SK-N-SH (cell line): ENCODE data around the gene PTTG1IP.

Experiments
- CTCF ChIP-seq: fragments of 200-600 bp; sonication (generic); IDR thresholded peaks from 2 replicates; pipeline ENCODE4 v1.6.1; 2017; ENCODE audit warnings: antibody characterized with exemption, mild to moderate bottlenecking, moderate library complexity
- ELF1 ChIP-seq: IDR thresholded peaks from 2 replicates; pipeline ENCODE4 v1.4.0; 2012
- EP300 ChIP-seq, 2 experiments: IDR thresholded peaks; 2 replicates each; pipeline versions ENCODE4 v1.4.0 to v1.6.1; 2012; ENCODE audit warnings: borderline replicate concordance in 1 of 2, low read depth in 1 of 2, low read length in 1 of 2
- MEF2A ChIP-seq: IDR thresholded peaks from 2 replicates; pipeline ENCODE4 v1.4.0; 2012; ENCODE audit warnings: low read depth, borderline replicate concordance
- POLR2AphosphoS5 ChIP-seq: IDR thresholded peaks from 2 replicates; pipeline ENCODE4 v1.6.1; 2012; ENCODE audit warnings: low read depth, low read length
- RAD21 ChIP-seq: IDR thresholded peaks from 2 replicates; pipeline ENCODE4 v1.6.1; 2012; ENCODE audit warnings: mild to moderate bottlenecking, low read length
- SMC3 ChIP-seq: IDR thresholded peaks from 2 replicates; pipeline ENCODE4 v1.6.1; 2012; ENCODE audit warnings: low read depth, low read length, improper control_type of control experiment
- YY1 ChIP-seq: IDR thresholded peaks from 2 replicates; pipeline ENCODE4 v1.4.0; 2012; ENCODE audit warnings: low read depth, mild to moderate bottlenecking
- TF ChIP-seq, protein P1 (sequence below): IDR thresholded peaks from 2 replicates; pipeline ENCODE4 v1.4.0; 2012; ENCODE audit warnings: low read depth, borderline replicate concordance

- TF ChIP-seq EP300 (IDR thresholded peaks at IDR 0.05; ENCODE audit: borderline replicate concordance in 1 of 2, low read depth in 1 of 2, low read length in 1 of 2) (no peak), POLR2AphosphoS5 (no peak), ELF1 (no peak), MEF2A (no peak), CTCF (no peak), SMC3 (no peak), YY1 (no peak), RAD21 (no peak)
- TF ChIP-seq, protein P1, sequence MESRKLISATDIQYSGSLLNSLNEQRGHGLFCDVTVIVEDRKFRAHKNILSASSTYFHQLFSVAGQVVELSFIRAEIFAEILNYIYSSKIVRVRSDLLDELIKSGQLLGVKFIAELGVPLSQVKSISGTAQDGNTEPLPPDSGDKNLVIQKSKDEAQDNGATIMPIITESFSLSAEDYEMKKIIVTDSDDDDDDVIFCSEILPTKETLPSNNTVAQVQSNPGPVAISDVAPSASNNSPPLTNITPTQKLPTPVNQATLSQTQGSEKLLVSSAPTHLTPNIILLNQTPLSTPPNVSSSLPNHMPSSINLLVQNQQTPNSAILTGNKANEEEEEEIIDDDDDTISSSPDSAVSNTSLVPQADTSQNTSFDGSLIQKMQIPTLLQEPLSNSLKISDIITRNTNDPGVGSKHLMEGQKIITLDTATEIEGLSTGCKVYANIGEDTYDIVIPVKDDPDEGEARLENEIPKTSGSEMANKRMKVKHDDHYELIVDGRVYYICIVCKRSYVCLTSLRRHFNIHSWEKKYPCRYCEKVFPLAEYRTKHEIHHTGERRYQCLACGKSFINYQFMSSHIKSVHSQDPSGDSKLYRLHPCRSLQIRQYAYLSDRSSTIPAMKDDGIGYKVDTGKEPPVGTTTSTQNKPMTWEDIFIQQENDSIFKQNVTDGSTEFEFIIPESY = no peak
These were observed 28.0 kb upstream of the PTTG1IP start for GRCh38 chr21:44901391-44902074.
